ENCODE results near the gene SLC35B2.

GRCh38 chr6:44233567-44234100 lies 23.7 kb downstream of the SLC35B2 start:
- TF ChIP-seq POLR2AphosphoS5 (IDR thresholded peaks at IDR 0.05) (no peak), CTCF (IDR thresholded peaks at IDR 0.05) (no peak), POLR2A (IDR thresholded peaks at IDR 0.05) (no peak)

Data from breast epithelium (tissue), 3 donors.